Measurements from ENCODE around the gene ZG16. TPM values are rescaled to one million over a fixed set of nuclear protein-coding genes. Genes with fewer than 3 reads are reported as not detected.
"Not testable (repeated sequence)": the region's sequence is repeated elsewhere in the genome, so short reads cannot be mapped to it uniquely, and the experiment has no call there.

The ZG16 gene
- total RNA-seq, 4 donors from 2014 or later: not detected

GRCh38 chr16:29745121-29745852 is 32.8 kb upstream of the ZG16 start:
- 59 to 70% methylated on average over 3 to 4 of the region's 16 CpGs for WGBS, 2 donors (ENCODE audit: low coverage in 1 of 2)
- TF ChIP-seq POLR2A (IDR thresholded peaks at IDR 0.05): no peak
- no peak for TF ChIP-seq POLR2AphosphoS5 (IDR thresholded peaks at IDR 0.05)
- no peak for TF ChIP-seq EP300 (IDR thresholded peaks at IDR 0.05)
- TF ChIP-seq CTCF (IDR thresholded peaks at IDR 0.05): no peak
- H3K27ac ChIP-seq: peak overlapping the region in 1 of 4 donors; percentile 42
- no peak for ATAC-seq
- peak overlapping the region; percentile 17 to 42 for H3K4me3 ChIP-seq
- peaks cover 22% of the 10 kb centered on the region for H3K27me3 ChIP-seq
- H3K4me1 ChIP-seq: no peaks in the 10 kb centered on the region
- H3K9me3 ChIP-seq: no peaks in the 10 kb centered on the region
- no peaks in the 10 kb centered on the region for H3K36me3 ChIP-seq

- Histone ChIP-seq H3K9me3 (no peaks in the 10 kb centered on the region), H3K4me1 (no peaks in the 10 kb centered on the region), H3K27ac (peak within 1 kb of the TSS in 1 of 4 donors; percentile 42), H3K4me3 (peak within 1 kb of the TSS; percentile 17 to 42), H3K36me3 (no peaks in the 10 kb centered on the region), H3K27me3 (peaks cover 22% of the 10 kb centered on the region)
- no CpG with 5 or more reads among the region's 12 CpGs for WGBS, 2 donors (ENCODE audit: low coverage in 1 of 2)
- peak; percentile 74 for ATAC-seq
- TF ChIP-seq POLR2AphosphoS5 (IDR thresholded peaks at IDR 0.05): no peak
- no peak for TF ChIP-seq EP300 (IDR thresholded peaks at IDR 0.05)
- no peak for TF ChIP-seq CTCF (IDR thresholded peaks at IDR 0.05)
- TF ChIP-seq POLR2A (IDR thresholded peaks at IDR 0.05): no peak
Observed at GRCh38 chr16:29745853-29746345, 32.2 kb upstream of the ZG16 start, which contains the start of gene C16orf54. Gene C16orf54 (minus strand): TSS chr16:29745990. CDS start chr16:29744951, 1,039 bp downstream.

- not testable (repeated sequence) for H3K4me3 ChIP-seq, ATAC-seq, H3K4me1 ChIP-seq, H3K9me3 ChIP-seq, H3K27ac ChIP-seq, H3K36me3 ChIP-seq
- WGBS, 2 donors (ENCODE audit: low coverage in 1 of 2): 53 to 76% methylated on average over 4 of the region's 4 CpGs
- H3K27me3 ChIP-seq: peaks cover 21% of the 10 kb centered on the region
Observed at GRCh38 chr16:29746518-29746917, 31.5 kb upstream of the ZG16 start.

- TF ChIP-seq CTCF (IDR thresholded peaks at IDR 0.05): no peak
- TF ChIP-seq EP300 (IDR thresholded peaks at IDR 0.05): no peak
- TF ChIP-seq POLR2A (IDR thresholded peaks at IDR 0.05): no peak
- ATAC-seq: no peak
- WGBS, 2 donors (ENCODE audit: low coverage in 1 of 2): 40% methylated on average over 1 of the region's 30 CpGs; no CpG with 5 or more reads in 1 of the 2 donors
- Histone ChIP-seq H3K9me3 (no peaks in the 10 kb centered on the region), H3K27me3 (peaks cover 8% of the 10 kb centered on the region), H3K27ac (no peak overlapping the region), H3K4me3 (no peak overlapping the region), H3K36me3 (no peaks in the 10 kb centered on the region), H3K4me1 (no peaks in the 10 kb centered on the region)
Observed at GRCh38 chr16:29747947-29748759, 29.9 kb upstream of the ZG16 start.

- not testable (repeated sequence) for H3K9me3 ChIP-seq, ATAC-seq, H3K4me1 ChIP-seq, H3K4me3 ChIP-seq, H3K27ac ChIP-seq, H3K27me3 ChIP-seq, H3K36me3 ChIP-seq
- 82% methylated on average over 2 of the region's 4 CpGs; no CpG with 5 or more reads in 1 of the 2 donors for WGBS, 2 donors (ENCODE audit: low coverage in 1 of 2)
Observed at GRCh38 chr16:29748760-29749149, 29.3 kb upstream of the ZG16 start.
